Peyer's patch (tissue), 4 donors: ENCODE results near the gene ERLEC1.
"Not testable (repeated sequence)": the region's sequence is repeated elsewhere in the genome, so short reads cannot be mapped to it uniquely, and the experiment has no call there.

Experiments
- CTCF ChIP-seq, 6 experiments: fragments of 450-650 bp in 4 of 6; fragments of 200-600 bp in 2 of 6; sonication (generic) in 1 of 6; IDR thresholded peaks; one replicate each; pipeline ENCODE4 v1.5.1; 2017 to 2019; ENCODE audit warnings: antibody characterized with exemption in 6 of 6, mild to moderate bottlenecking in 3 of 6, moderate library complexity in 1 of 6
- POLR2A ChIP-seq, 2 donors: fragments of 450-650 bp; IDR thresholded peaks; one replicate each; pipeline ENCODE4 v1.5.1; 2017; ENCODE audit warnings: antibody characterized with exemption in 2 of 2, mild to moderate bottlenecking in 2 of 2, moderate library complexity in 2 of 2

DNA sequence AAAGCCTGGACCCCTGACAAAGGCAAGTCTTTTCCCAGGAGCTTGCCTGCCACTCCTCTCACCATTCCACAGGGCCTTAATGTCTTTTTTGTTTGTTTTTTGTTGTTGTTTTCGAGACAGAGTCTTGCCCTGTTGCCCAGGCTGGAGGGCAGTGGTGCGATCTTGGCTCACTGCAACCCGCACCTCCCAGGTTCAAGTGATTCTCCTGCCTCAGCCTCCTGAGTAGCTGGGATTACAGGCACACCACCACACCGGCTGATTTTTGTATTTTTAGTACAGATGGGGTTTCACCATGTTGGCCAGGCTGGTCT is 43.1 kb downstream of the ERLEC1 start:
- not testable (repeated sequence) for TF ChIP-seq POLR2A, CTCF (IDR thresholded peaks at IDR 0.05)
